CD4-positive, alpha-beta T cell treated with Interleukin-2 at 100 ng/mL for 4 hours (primary cell): ENCODE results near the gene LGALS8.
"Not testable (repeated sequence)": the region's sequence is repeated elsewhere in the genome, so short reads cannot be mapped to it uniquely, and the experiment has no call there.

Experiments
- DNase-seq: peaks from one replicate; pipeline ENCODE4 v3.0.0-alpha.2; 2020; ENCODE audit warnings: low spot score

The LGALS8 gene

GRCh38 chr1:236541710-236542109 is 17.9 kb downstream of the LGALS8 start:
- DNase-seq = no peak

DNA sequence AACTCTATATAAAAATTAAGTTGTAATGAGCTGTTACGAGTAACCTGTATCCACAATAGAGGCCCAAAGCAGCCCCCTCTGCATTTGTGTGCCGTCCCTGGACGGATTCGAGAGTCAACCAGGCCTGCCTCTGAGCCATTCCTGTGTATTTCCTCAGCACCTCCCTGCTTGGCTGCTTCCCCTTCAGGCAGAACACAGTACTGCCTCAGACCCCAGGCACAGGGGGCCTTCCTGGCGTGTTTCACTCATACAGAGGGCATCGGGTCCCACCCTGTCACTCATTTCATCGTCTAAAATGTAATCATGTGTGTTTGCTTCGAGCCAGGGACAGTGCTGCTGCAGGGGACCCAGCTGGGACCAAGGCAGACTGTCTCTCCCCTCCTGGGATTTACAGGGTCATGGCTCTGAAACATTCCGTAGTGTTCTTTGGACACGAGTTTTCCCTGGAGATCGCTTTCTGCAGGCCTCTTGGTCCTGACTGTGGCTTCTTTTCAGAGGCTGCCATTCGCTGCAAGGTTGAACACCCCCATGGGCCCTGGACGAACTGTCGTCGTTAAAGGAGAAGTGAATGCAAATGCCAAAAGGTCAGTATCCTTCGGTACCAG is 19.4 kb downstream of the LGALS8 start:
- DNase-seq = no peak

DNA sequence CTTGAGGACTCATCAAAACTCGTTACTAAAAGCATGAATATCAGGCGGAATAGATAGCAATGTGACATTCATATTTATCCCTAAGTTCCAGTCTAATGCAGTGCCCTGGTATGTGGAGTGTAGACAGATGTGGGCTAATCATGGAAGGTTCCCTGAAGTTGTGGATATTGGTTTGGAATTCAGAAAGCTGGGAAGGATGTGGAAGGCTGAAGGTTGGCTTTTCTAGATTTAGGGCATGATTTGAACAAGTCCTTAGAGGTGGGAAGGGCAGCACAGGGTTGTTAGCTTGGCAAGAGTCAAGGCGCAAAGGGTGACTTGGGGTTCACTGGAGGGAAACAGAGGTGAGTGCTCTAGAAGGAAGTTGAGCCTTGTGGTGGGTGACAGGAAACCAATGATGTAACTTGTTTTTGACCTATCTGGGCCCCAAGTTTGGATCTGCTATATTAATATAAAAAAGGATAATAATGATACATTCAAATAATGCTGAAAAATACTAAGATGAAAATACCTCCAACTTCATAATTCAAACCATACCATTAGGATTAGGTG is 21.9 kb downstream of the LGALS8 start:
- DNase-seq = peak; percentile 24

GRCh38 chr1:236548452-236548851 is 24.7 kb downstream of the LGALS8 start:
- DNase-seq = no peak

GRCh38 chr1:236550961-236551851 is 27.4 kb downstream of the LGALS8 start:
- DNase-seq = no peak

DNA sequence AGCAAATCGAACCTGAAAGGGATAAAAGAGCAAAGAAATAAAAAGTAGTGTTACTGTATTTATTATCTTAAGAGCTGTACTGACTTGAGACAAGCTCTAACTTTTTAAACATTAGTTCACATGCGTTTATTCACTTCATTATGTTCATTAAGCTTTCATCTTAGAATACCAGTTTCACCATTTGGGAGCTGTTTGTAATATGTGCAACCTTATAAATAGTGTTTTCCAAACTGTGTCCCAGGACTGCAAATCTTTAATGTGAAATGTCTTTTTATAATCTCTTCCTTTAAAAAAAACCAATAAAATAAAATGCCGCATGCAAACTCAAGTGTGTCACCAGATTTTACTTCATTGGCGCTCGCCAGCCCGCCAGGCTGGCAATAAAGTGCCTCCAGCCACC is 28.3 kb downstream of the LGALS8 start:
- no peak for DNase-seq

DNA sequence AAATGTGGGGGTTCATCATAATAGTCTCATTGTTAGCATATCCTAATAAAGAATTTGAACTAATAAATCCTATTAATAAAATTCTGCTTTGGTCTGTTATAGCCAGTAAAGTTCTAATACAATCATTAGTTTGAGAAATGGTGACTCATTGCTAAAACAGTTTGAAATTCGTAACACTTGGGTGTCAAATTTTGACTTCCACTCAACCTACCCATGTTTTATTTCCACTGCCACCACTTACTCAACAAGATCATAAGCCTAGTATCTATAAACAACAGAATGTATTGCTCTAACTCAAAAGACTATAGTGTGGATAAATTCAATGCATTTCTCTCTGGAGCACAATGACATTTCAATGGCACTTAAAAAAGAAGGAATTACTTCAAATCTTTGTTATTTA is 29.1 kb downstream of the LGALS8 start:
- DNase-seq = no peak

- DNase-seq = no peak
Observed at GRCh38 chr1:236553370-236553769, 29.6 kb downstream of the LGALS8 start.

- no peak for DNase-seq
Observed at GRCh38 chr1:236556606-236557005, 32.8 kb downstream of the LGALS8 start.

DNA sequence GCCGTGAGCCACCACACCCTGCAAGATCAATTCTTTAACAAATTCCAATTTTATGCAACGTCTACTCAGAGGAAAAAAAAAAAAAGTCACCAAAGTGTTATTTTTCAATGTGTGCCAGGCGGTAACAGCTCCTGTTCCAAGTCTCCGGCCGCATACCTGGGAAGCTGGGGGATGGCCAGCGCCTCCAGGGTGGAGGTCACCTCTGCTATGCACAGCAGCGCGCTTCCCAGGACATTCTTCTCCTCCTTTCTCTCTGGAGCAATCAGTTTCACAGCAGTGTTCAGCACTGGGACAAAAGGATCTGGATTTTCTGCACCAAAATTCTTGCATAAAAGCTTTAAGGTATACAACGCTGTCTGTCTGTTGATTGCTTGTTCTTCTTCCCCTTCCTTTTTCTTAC is 34.3 kb downstream of the LGALS8 start:
- DNase-seq = no peak

DNA sequence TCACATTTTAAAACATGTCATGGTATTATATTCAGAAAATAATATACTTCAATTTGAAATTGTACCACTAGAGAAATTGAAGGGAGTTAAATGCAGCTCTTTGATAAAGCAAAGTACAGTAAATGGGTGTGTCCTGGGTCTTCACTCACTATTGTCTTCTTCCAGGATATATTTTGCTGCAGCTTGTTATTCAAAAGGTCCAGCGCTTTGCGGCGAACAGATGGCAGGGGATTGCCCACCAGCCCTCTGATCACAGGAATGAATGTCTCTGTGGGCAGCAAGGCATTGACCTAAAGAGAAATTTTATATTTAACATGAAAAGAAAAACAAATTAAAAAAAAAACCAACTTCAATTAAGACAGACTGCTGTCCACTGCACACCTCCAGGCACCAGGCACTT is 35.1 kb downstream of the LGALS8 start:
- DNase-seq = no peak

DNA sequence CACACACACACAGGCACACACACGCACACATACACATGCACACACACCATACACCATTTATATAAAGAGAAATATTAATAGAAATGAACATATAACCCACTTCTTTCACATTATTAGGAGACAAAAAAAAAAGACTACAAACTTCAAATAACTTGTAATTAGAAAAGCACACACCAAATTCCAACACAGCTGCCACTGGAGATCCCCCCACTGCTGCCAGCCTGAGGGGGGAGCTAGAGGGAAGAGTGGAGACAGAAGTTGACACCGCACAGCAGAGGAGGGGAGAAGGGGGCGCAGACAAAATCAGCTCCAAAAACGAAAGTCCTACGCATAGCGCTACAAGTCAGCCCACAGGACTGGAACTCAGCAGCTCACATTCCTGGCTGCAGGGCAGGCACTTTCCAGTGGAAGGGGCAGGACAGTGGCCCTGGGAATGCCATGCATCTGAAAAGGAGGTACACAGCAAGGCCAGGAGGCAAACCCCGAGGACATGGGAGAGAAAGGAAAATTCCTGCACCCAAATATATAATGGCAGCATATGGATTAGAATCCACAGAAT is 36.5 kb downstream of the LGALS8 start:
- DNase-seq = no peak

GRCh38 chr1:236561976-236562375 is 38.2 kb downstream of the LGALS8 start:
- no peak for DNase-seq

DNA sequence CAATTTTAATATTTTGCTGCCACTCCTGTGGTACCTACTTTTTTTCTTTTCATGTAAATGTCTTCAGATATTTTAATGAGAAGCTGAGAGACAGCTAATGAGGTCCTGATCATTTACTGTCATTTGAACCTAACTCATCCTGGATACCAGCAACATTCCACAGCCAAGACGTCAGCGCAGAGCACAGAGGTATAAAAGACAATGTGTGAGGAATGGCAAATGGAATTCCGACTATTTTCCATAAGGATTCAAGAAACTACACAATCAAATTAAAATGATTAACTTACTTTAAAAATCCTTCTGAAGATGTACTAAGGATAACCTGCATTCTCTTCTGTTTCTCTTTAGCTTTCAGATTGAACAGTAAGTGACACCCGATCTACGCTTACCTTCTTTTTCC is 41.7 kb downstream of the LGALS8 start:
- DNase-seq = no peak

DNA sequence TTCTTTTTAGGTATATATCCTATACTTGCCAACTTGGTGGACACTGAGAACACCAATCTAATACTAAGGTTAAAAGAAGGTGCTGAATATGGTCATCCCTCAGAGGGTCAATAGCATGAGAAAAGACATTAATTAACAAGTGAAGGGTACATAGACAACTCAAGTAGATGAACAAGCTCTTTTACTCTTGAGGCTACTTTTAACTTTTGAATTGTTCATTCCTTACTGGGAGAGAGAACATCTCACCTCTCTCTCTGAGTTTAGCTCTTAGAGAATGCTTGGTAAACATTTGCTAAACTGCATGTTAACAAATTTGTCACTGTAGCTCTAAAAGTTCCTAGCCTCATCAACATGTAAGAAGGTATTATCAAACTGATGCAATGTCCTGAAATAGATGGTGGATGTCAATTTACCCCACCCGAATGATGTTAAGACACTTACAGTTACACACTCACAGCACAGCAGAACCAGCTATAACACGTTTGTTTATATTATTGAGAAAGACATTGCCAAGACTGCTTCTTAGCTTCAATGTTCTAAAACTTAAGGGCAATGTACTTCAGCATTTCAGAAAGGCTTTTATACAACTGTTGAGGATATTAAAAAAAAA is 44.6 kb downstream of the LGALS8 start:
- no peak for DNase-seq

GRCh38 chr1:236575523-236575922 is 51.7 kb downstream of the LGALS8 start:
- no peak for DNase-seq

GRCh38 chr1:236576004-236576403 is 52.2 kb downstream of the LGALS8 start:
- no peak for DNase-seq

DNA sequence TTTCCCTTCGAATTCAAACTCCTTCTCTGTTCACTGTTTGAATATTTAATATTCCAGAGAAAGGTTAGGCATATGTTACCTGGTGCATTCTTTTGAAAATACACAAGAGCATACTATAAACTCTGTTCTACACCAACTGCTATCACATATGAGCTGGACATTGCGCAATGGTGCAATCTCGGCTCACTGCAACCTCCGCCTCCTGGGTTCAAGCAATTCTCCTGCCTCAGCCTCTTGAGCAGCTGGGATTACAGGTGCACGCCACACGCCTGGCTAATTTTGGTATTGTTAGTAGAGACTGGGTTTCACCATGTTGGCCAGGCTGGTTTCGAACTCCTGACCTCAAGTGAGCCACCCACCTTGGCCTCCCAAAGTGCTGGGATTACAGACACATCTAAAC is 53.3 kb downstream of the LGALS8 start:
- not testable (repeated sequence) for DNase-seq

- no peak for DNase-seq
Observed at GRCh38 chr1:236578661-236579060, 54.9 kb downstream of the LGALS8 start.

GRCh38 chr1:236580404-236580803 is 56.6 kb downstream of the LGALS8 start:
- not testable (repeated sequence) for DNase-seq

DNA sequence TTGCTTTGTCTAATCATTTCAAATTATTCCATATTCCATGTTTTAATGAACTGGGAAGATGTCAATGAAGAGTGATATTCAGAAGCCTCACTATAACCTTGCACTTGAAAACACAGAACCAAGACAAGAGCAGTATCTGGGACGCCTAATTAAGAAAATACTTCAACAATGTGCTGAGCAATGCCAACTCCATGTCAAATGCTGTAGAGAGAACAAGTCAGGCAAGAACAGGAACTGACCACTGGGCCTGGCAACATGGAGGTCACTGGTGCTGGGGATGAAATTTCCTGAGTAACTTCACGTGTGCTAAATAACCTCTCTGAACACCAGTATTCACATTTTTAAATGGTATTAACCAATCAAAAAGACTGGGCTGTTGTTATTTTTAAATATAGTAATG is 57.7 kb downstream of the LGALS8 start:
- DNase-seq = no peak

GRCh38 chr1:236589531-236589930 is 65.7 kb downstream of the LGALS8 start:
- DNase-seq = no peak
